GM12865 (cell line): Measurements from ENCODE around the gene SERPINB12.
A peak's percentile ranks its signal among the peaks of the same experiment; 100 is the strongest.

Experiments used
- DNase-seq: peaks from one replicate; pipeline ENCODE4 v3.0.0; 2010; ENCODE audit warnings: low read depth
- H3K4me3 ChIP-seq: 2 replicates; pipeline ENCODE4 v1.5.1; 2011; ENCODE audit warnings: mild to moderate bottlenecking, low read depth, low read length, control low read depth
- CTCF ChIP-seq: IDR thresholded peaks from 2 replicates; pipeline ENCODE4 v1.5.1; 2011; ENCODE audit warnings: low read length, control low read depth, low read depth, inconsistent platforms; ENCODE audit not compliant: insufficient read depth; ENCODE audit errors: missing control alignments

SERPINB12 gene

DNA sequence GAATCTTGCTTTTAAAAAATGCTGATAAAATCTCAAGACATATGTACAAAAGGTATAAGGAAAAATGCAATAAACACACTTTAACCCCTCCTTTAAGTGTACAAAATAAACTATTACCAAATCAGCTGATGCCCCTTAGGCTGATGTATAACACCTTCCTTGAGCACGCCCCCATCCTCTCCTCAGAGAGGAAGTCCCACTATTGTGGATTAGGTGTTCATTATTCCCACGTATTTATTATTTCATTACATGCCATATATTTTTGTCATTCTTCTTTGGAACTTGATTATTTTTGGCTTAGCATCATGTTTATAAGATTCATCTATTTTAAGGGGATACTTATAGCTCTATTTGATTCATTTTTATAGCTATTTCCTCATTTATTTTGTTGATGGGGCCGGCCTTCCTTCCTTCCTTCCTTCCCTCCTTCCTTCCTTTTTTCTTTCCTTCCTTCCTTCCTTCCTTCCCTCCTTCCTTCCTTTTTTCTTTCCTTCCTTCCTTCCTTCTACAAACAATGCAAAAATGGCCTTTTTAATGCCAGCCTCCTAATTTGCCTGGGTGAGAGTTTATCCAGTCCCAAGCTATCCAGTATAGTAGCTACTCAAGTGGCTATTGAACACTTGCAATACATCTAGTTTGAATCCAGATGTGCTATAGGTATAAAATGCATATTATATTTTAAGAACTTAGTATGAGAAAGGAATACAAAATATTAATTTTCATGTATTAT, 49.0 kb downstream of the SERPINB12 start:
- DNase-seq, result no peak
- no peak overlapping the region for H3K4me3 ChIP-seq
- TF ChIP-seq CTCF, result no peak

- no peak for TF ChIP-seq CTCF
- DNase-seq, result no peak
- H3K4me3 ChIP-seq, result no peak overlapping the region
Measured at GRCh38 chr18:63591725-63592124, 49.6 kb downstream of the SERPINB12 start.

DNA sequence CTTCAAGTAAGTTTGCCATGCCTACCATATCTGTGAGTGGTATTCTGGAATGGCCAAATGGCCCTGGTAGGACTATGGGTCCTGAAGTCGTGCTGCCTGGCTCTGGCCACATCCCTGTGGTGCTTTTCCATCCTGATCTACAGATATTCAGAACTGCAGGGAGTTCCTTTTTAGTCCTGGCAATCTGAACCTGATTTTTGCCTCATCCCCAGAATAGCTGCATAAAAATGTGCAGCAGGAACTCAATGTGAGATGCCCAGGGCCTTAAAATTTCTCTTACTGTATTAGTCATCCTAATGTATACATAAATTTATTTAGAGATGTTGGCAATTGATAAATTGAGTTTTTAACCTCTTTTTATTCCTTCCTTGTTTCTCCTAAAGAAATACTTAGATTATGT, 50.3 kb downstream of the SERPINB12 start:
- TF ChIP-seq CTCF, result no peak
- no peak for DNase-seq
- no peak overlapping the region for H3K4me3 ChIP-seq

DNA sequence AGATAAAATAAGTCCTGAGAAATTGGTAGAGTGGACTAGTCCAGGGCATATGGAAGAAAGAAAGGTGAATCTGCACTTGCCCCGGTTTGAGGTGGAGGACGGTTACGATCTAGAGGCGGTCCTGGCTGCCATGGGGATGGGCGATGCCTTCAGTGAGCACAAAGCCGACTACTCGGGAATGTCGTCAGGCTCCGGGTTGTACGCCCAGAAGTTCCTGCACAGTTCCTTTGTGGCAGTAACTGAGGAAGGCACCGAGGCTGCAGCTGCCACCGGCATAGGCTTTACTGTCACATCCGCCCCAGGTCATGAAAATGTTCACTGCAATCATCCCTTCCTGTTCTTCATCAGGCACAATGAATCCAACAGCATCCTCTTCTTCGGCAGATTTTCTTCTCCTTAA, 54.8 kb downstream of the SERPINB12 start:
- no peak for DNase-seq
- no peak overlapping the region for H3K4me3 ChIP-seq
- no peak for TF ChIP-seq CTCF

- DNase-seq, result no peak
- no peak overlapping the region; the same call in 1 of the 2 replicates for H3K4me3 ChIP-seq
- TF ChIP-seq CTCF, result no peak
Measured at GRCh38 chr18:63603355-63603754, 61.2 kb downstream of the SERPINB12 start.

GRCh38 chr18:63603772-63604171, 61.6 kb downstream of the SERPINB12 start:
- no peak overlapping the region; the same call in 1 of the 2 replicates for H3K4me3 ChIP-seq
- TF ChIP-seq CTCF, result no peak
- peak; percentile 61 for DNase-seq

DNA sequence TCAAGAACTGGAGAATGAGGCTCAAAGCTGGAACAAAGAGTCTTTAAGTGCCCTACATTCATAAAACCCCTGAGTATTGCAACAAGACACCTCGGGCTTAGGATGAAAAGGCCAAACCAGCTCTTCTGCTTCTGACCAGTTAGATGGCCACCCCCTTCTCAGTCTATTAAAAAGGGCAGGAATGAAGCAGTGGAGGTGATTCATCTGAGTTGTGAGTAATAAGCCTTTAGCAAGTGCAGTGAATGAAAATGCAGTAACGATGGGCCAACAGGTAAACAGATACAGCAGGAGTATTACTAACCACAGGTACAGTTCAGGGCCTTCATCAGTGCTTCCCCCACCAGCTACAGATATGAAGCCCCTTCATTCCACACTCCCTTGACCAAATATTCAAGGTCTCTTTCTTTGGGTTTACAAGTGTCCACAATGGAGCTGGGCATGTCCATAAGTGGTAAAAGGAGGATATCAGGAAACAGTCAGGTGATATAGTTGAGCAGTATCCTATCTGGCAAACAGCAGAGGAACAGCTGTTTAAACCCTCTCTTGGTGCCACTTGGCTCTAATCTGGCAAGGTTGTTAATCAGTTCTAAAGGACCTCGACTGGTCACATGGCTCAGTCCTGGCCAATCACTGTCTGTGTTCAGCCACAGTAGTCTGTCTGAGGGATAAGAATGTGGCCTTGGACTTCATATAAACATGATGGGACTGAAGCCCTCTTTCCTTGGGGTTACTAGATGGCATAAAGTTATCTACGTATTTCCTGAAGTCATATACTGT, 62.8 kb downstream of the SERPINB12 start:
- no peak for TF ChIP-seq CTCF

More for the DNA sequence above, 62.8 kb downstream of the SERPINB12 start:
- no peak overlapping the region for H3K4me3 ChIP-seq
- DNase-seq, result no peak
